HFFc6 (cell line): ENCODE results near the gene TMEM225. TPM values are rescaled to one million over a fixed set of nuclear protein-coding genes. Genes with fewer than 3 reads are reported as not detected.
"Not testable (repeated sequence)": the region's sequence is repeated elsewhere in the genome, so short reads cannot be mapped to it uniquely, and the experiment has no call there.

Experiments used
- DNase-seq: peaks from one replicate; pipeline ENCODE4 v3.0.0-alpha.2; 2018
- H3K27ac Mint-ChIP-seq: 2 replicates; pipeline ENCODE4 v1.8.0; 2020; ENCODE audit warnings: mild to moderate bottlenecking, mixed read lengths
- H3K27me3 Mint-ChIP-seq: 2 replicates; pipeline ENCODE4 v1.8.0; 2021; ENCODE audit warnings: mild to moderate bottlenecking, moderate library complexity, mixed read lengths; ENCODE audit not compliant: insufficient read depth
- H3K36me3 Mint-ChIP-seq: 2 replicates; pipeline ENCODE4 v1.8.0; 2021; ENCODE audit warnings: low read depth, mixed read lengths
- H3K4me1 Mint-ChIP-seq: 2 replicates; pipeline ENCODE4 v1.8.0; 2020; ENCODE audit warnings: low read depth, mixed read lengths
- H3K4me3 Mint-ChIP-seq: 2 replicates; pipeline ENCODE4 v1.8.0; 2020; ENCODE audit warnings: mild to moderate bottlenecking, moderate library complexity, mixed read lengths
- H3K9me3 Mint-ChIP-seq: 2 replicates; pipeline ENCODE4 v1.8.0; 2020; ENCODE audit warnings: mild to moderate bottlenecking, mixed read lengths
- total RNA-seq, 6 experiments: library from RNA; stranded (reverse); fragmentation: NEBNext Ultra II Directional; extraction: Animal tissue kit (Norgen Biotek cat#: 25700); gene quantifications; 2 replicates in 1 of 6; 3 replicates in 5 of 6; pipeline ENCODE4 v1.2.3, GENCODE V29; 2021
- TF ChIP-seq, protein P1 (sequence below): fragments of 200-600 bp; sonication (generic); IDR thresholded peaks from 2 replicates; pipeline ENCODE4 v1.5.0; 2021; ENCODE audit warnings: antibody characterized with exemption, mild to moderate bottlenecking

TMEM225 gene
- total RNA-seq, 6 experiments from 2014 or later, result not detected

DNA sequence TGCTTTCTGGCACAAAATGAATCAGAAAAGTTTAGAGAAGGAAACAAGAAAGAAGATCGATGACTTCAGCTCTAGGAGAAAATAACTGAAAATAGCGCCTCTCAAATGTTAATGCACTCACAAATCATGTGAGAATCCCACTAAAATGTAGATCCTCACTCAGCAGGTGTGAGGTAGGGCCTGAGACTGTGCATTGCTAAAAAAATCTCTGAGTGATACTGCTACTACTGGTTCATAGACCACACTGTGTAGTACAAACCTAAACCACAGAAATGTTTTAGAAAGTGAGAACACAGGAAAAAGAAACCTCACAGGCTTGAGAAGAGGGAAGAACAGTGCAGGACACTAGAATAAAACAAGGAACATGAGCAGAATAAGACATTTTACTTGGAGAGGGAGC is 18.5 kb upstream of the TMEM225 start:
- Mint-ChIP-seq H3K27ac (no peak overlapping the region), H3K4me1 (no peaks in the 10 kb centered on the region), H3K9me3 (peaks cover 27% of the 10 kb centered on the region), H3K4me3 (no peak overlapping the region), H3K36me3 (peaks cover 4% of the 10 kb centered on the region; the same call in 1 of the 2 replicates), H3K27me3 (no peaks in the 10 kb centered on the region; the same call in 1 of the 2 replicates)
- DNase-seq, result no peak
- TF ChIP-seq, protein P1, sequence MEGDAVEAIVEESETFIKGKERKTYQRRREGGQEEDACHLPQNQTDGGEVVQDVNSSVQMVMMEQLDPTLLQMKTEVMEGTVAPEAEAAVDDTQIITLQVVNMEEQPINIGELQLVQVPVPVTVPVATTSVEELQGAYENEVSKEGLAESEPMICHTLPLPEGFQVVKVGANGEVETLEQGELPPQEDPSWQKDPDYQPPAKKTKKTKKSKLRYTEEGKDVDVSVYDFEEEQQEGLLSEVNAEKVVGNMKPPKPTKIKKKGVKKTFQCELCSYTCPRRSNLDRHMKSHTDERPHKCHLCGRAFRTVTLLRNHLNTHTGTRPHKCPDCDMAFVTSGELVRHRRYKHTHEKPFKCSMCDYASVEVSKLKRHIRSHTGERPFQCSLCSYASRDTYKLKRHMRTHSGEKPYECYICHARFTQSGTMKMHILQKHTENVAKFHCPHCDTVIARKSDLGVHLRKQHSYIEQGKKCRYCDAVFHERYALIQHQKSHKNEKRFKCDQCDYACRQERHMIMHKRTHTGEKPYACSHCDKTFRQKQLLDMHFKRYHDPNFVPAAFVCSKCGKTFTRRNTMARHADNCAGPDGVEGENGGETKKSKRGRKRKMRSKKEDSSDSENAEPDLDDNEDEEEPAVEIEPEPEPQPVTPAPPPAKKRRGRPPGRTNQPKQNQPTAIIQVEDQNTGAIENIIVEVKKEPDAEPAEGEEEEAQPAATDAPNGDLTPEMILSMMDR, result no peak

DNA sequence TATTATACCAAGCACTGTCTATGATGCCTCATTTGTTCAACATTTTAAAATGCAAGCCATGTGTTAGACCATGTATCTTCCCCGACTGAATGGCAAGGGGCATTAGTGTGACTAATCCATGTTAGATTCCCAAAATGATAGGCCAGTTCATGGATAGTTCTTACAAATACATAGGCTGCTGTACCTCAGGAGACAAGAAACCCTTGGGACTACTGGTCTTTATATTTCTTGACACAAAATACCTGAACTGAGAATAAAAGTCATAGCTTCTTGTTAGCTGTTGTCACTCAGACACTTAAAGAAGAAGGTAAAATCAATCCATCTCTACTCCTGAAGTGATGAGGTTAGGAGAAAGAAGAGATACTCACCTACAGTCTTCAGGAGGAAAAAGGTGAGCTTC is 16.4 kb upstream of the TMEM225 start, which contains the start of gene OR8D4:
OR8D4 (plus strand) TSS at position 301 of the 400 bp plus-strand sequence. CDS start 4,265 bp downstream, outside the sequence.
- Mint-ChIP-seq H3K36me3 (no peaks in the 10 kb centered on the region), H3K27me3 (no peaks in the 10 kb centered on the region; the same call in 1 of the 2 replicates), H3K9me3 (peaks cover 23% of the 10 kb centered on the region), H3K4me1 (no peaks in the 10 kb centered on the region), H3K27ac (no peak within 1 kb of the TSS), H3K4me3 (no peak within 1 kb of the TSS)
- no peak for DNase-seq
- TF ChIP-seq, protein P1, result no peak

DNA sequence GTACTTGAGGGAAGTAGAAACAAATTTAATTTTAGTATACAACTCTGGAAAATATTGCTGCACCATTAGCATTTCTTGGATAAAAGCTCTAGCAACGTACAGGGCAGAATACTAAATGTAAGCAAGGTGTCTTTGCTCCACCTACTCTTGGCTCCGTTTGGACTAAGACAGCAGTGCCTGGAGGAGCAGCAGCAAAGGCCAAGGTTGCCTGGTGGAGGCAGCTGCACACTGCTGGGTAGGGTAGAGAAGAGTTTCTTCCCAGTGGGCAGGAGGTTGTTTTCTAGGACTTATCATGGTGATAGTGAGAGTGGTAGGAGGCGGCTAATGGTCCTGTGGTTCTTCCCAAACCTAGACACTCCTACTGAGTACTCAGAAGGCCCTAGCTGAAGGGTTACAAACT is 14.3 kb upstream of the TMEM225 start:
- H3K36me3 Mint-ChIP-seq, result no peaks in the 10 kb centered on the region
- no peaks in the 10 kb centered on the region for H3K27me3 Mint-ChIP-seq
- TF ChIP-seq, protein P1, result no peak
- no peak for DNase-seq
- no peak overlapping the region for H3K4me3 Mint-ChIP-seq
- H3K27ac Mint-ChIP-seq, result no peak overlapping the region
- H3K9me3 Mint-ChIP-seq, result peaks cover 17% of the 10 kb centered on the region
- no peaks in the 10 kb centered on the region for H3K4me1 Mint-ChIP-seq

DNA sequence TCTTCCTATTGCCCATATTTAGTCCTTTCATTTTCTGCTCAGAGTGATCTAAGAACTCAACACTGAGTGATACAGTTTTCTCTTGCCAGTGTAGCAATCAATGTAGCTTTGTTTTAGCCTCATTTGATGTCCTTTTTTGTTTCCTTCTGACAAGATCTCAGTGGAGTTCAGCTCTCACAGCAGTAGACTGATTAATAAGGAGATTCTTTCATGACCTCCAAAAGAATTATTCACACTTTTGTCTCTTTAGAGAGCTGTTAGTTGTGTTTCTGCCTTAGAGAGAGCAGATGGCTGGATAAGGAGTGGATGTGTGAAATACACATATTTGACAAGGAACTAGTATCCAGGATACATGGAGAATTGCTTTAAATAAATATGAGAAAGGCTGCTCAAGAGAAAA is 6.6 kb upstream of the TMEM225 start:
- no peak for DNase-seq
- Mint-ChIP-seq H3K27ac (no peak overlapping the region), H3K4me3 (no peak overlapping the region), H3K27me3 (no peaks in the 10 kb centered on the region), H3K4me1 (no peaks in the 10 kb centered on the region), H3K9me3 (peaks cover 26% of the 10 kb centered on the region), H3K36me3 (no peaks in the 10 kb centered on the region)
- TF ChIP-seq, protein P1, result no peak

DNA sequence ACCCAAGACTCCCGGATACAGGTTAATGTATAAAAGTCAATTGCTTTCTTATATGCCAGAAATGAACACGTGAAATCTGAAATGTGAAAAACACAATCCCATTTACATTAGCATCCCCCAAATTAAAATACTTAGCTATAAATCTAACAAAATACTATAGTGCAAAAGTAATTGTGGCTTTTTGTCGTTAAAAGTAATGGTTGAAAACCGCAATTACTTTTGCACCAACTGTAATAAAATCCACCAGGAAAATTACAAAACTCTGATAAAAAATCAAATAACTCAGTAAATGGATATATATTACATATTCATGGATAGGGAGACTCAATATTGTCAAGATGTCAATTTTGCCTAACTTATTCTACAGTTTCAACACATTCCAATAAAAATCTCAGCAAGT is 4.6 kb downstream of the TMEM225 start:
- no peak for DNase-seq
- Mint-ChIP-seq H3K27me3 (no peaks in the 10 kb centered on the region; the same call in 1 of the 2 replicates), H3K27ac (no peak overlapping the region), H3K36me3 (no peaks in the 10 kb centered on the region), H3K4me3 (no peak overlapping the region), H3K9me3 (peaks cover 50% of the 10 kb centered on the region), H3K4me1 (no peaks in the 10 kb centered on the region)
- TF ChIP-seq, protein P1, result no peak

DNA sequence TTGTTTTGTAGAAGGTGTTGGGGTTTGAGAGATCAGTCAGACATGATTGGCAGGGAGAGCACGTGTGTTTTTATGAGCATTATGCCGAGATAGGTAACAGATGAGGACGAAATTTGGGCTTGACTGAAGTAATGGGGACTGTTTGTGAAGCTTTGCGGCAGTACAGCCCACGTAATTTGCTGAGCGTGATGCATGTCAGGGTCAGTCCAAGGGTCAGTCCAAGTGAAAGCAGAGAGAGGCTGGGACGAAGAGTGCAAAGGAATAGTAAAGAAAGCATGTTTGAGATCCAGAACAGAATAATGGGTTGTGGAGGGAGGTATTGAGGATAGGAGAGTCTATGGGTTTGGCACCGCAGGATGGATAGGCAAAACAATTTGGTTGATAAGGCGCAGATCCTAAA is 17.7 kb downstream of the TMEM225 start:
- H3K36me3 Mint-ChIP-seq, H3K27ac Mint-ChIP-seq, H3K27me3 Mint-ChIP-seq, H3K4me3 Mint-ChIP-seq, H3K4me1 Mint-ChIP-seq, H3K9me3 Mint-ChIP-seq, DNase-seq: not testable (repeated sequence)

DNA sequence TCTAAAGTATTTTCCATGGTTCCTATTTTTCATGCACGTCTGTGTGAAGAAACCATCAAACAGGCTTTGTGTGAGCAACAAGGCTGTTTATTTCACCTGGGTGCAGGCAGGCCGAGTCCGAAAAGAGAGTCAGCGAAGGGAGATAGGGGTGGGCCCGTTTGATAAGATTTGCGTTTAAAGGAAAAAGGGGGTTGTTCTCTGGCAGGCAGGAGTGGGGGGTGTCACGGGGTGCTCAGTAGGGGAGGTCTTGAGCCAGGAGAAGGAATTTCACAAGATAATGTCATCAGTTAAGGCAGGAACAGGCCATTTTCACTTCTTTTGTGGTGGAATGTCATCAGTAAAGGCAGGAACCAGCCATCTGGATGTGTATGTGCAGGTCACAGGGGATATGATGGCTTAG is 20.2 kb downstream of the TMEM225 start:
- not testable (repeated sequence) for H3K27me3 Mint-ChIP-seq, H3K4me3 Mint-ChIP-seq, DNase-seq, H3K36me3 Mint-ChIP-seq, H3K27ac Mint-ChIP-seq, H3K4me1 Mint-ChIP-seq
- peaks cover 16% of the 10 kb centered on the region for H3K9me3 Mint-ChIP-seq
